Small intestine (tissue), 7 donors: ENCODE measurements around the gene C19orf81. TPM values are rescaled to one million over a fixed set of nuclear protein-coding genes. Genes with fewer than 3 reads are reported as not detected.

Source experiments
- DNase-seq, 2 donors: peaks; one replicate each; pipeline versions ENCODE4 v3.0.0 to v3.0.0-alpha.2; 2013
- FAIRE-seq: peaks from 2 replicates; lab custom pipeline; 2012; peaks lifted over from hg19 to GRCh38; lab: Jason Lieb, UNC
- H3K27ac ChIP-seq, 3 donors: one replicate each; pipeline ENCODE4 v1.5.1; 2013; ENCODE audit warnings: low read length in 2 of 3, mild to moderate bottlenecking in 2 of 3, control low read depth in 1 of 3, inconsistent platforms in 1 of 3, low read depth in 1 of 3, moderate library complexity in 1 of 3
- H3K27me3 ChIP-seq, 3 donors: one replicate each; pipeline ENCODE4 v1.6.1; 2013; ENCODE audit warnings: low read length in 3 of 3, inconsistent platforms in 1 of 3; ENCODE audit not compliant: control insufficient read depth in 3 of 3, insufficient read depth in 3 of 3
- H3K36me3 ChIP-seq, 3 donors: one replicate each; pipeline ENCODE4 v1.6.1; 2013; ENCODE audit warnings: low read length in 3 of 3, inconsistent platforms in 1 of 3, low read depth in 1 of 3, mild to moderate bottlenecking in 1 of 3, moderate library complexity in 1 of 3; ENCODE audit not compliant: control insufficient read depth in 3 of 3, insufficient read depth in 2 of 3
- H3K4me1 ChIP-seq, 3 donors: one replicate each; pipeline ENCODE4 v1.6.1; 2013; ENCODE audit warnings: low read length in 2 of 3, inconsistent platforms in 1 of 3, low read depth in 1 of 3, mild to moderate bottlenecking in 1 of 3, moderate library complexity in 1 of 3; ENCODE audit not compliant: control insufficient read depth in 3 of 3, insufficient read depth in 2 of 3
- H3K4me3 ChIP-seq, 3 donors: one replicate each; pipeline ENCODE4 v1.5.1; 2013; ENCODE audit warnings: low read length in 3 of 3, control low read depth in 1 of 3, inconsistent platforms in 1 of 3, low read depth in 1 of 3, mild to moderate bottlenecking in 1 of 3, moderate library complexity in 1 of 3
- H3K9me3 ChIP-seq, 2 donors: one replicate each; pipeline ENCODE4 v1.6.1; 2013; ENCODE audit warnings: low read depth in 1 of 2, low read length in 1 of 2; ENCODE audit not compliant: control insufficient read depth in 2 of 2, insufficient read depth in 1 of 2
- WGBS, 3 donors: extraction: QIAGEN DNeasy Blood & Tissue Kit; methylation state at CpG; one replicate each; pipeline ENCODE4 v1.1.7; 2013; 5-methylcytosine and 5-hydroxymethylcytosine counted together
- polyA plus RNA-seq, 4 donors: library from polyadenylated mRNA; stranded (reverse) in 3 of 4; unstranded in 1 of 4; fragments of 200-250 nt in 3 of 4; fragments of 120-200 nt in 1 of 4; gene quantifications; one replicate each; pipeline versions ENCODE4 v1.2.1 to v1.2.3, GENCODE V29; 2013
- donor health status: healthy with polysubstance abuse.
- donor health status: control.
- donor health status: control.
- donor health status: Bipolar disorder and iron deficiency.
- donor health status: healthy.

The C19orf81 gene
- polyA plus RNA-seq, 4 donors, result 0.19 TPM; not detected in 3

GRCh38 chr19:50626795-50627194 is 22.4 kb upstream of the C19orf81 start:
- DNase-seq (no peak), FAIRE-seq (no peak)
- H3K36me3 ChIP-seq, result no peaks in the 10 kb centered on the region
- peaks cover 0 to 3% (median 0%) of the 10 kb centered on the region in 3 donors for H3K27me3 ChIP-seq
- no peak overlapping the region for H3K4me3 ChIP-seq
- H3K9me3 ChIP-seq, result no peaks in the 10 kb centered on the region
- WGBS, 3 donors, result 63 to 73% (median 69%) methylated on average over 3 to 4 of the region's 4 CpGs
- H3K27ac ChIP-seq, result no peak overlapping the region
- H3K4me1 ChIP-seq, result no peaks in the 10 kb centered on the region

GRCh38 chr19:50628146-50628545 is 21.1 kb upstream of the C19orf81 start:
- DNase-seq, result no peak
- H3K36me3 ChIP-seq, result no peaks in the 10 kb centered on the region
- H3K27me3 ChIP-seq, result peaks cover 0 to 3% (median 0%) of the 10 kb centered on the region in 3 donors
- WGBS, 3 donors, result 83 to 87% (median 84%) methylated on average over 5 of the region's 5 CpGs
- H3K27ac ChIP-seq, result no peak overlapping the region
- no peaks in the 10 kb centered on the region for H3K9me3 ChIP-seq
- no peaks in the 10 kb centered on the region for H3K4me1 ChIP-seq
- FAIRE-seq, result no peak
- H3K4me3 ChIP-seq, result no peak overlapping the region

- WGBS, 3 donors, result 85 to 95% (median 94%) methylated on average over 7 of the region's 7 CpGs
- no peak for DNase-seq
- Histone ChIP-seq H3K9me3 (peaks cover 0 to 2% of the 10 kb centered on the region in 2 donors), H3K36me3 (no peaks in the 10 kb centered on the region), H3K27ac (no peak overlapping the region), H3K4me1 (no peaks in the 10 kb centered on the region), H3K27me3 (peaks cover 0 to 3% (median 1%) of the 10 kb centered on the region in 3 donors), H3K4me3 (no peak overlapping the region)
- FAIRE-seq, result no peak
These were observed 20.7 kb upstream of the C19orf81 start for GRCh38 chr19:50628551-50628950.

DNA sequence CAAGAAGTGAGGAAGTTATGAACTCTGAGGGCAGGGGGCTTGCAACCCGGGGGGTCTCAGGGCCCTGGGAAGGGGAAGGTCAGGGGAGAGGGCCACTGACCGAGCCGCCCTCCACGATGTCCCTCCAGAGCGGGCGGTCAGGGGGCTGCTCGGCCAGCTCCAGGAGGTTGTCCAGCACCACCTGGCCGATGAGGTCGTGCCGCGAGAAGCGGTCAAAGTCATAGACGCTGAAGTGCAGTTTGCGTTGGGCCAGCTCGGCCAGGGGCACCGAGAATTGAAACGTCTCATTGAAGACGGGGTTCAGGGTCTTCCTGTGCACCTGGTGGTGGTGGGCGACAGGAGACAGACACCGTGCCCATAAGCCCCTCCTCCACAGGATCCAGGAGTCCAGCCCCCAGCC is 20.1 kb upstream of the C19orf81 start:
- H3K4me1 ChIP-seq, result no peaks in the 10 kb centered on the region
- DNase-seq (no peak), FAIRE-seq (no peak)
- H3K27ac ChIP-seq, result no peak overlapping the region
- WGBS, 3 donors, result 76 to 83% (median 80%) methylated on average over 17 to 20 of the region's 20 CpGs
- H3K9me3 ChIP-seq, result peaks cover 2 to 7% of the 10 kb centered on the region in 2 donors
- H3K27me3 ChIP-seq, result peaks cover 0 to 3% (median 1%) of the 10 kb centered on the region in 3 donors
- H3K36me3 ChIP-seq, result no peaks in the 10 kb centered on the region
- no peak overlapping the region for H3K4me3 ChIP-seq

DNA sequence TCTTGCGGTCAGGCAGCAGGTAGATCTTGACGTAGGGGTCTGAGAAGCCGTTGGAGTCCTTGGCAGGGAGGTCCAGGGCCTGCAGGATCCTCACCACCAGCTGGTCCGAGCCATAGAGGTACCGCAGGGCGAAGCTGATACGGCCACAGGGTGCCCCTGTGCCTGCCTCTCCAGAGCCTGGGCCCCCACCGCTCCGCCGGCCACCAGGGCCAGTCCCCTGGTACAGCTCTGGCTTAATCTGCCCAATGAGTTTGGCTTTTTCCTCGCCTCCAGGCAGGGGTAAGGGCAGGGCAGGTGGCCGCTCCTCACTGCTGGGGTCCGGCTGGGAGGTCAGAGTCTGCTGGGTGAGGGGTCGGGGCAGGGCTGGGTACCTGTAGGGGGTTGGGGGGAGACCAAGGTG is 19.4 kb upstream of the C19orf81 start:
- Histone ChIP-seq H3K9me3 (peaks cover 4 to 13% of the 10 kb centered on the region in 2 donors), H3K27ac (no peak overlapping the region), H3K27me3 (peaks cover 0 to 4% (median 3%) of the 10 kb centered on the region in 3 donors), H3K4me1 (no peaks in the 10 kb centered on the region), H3K36me3 (no peaks in the 10 kb centered on the region), H3K4me3 (no peak overlapping the region)
- 70 to 75% (median 74%) methylated on average over 11 to 14 of the region's 14 CpGs for WGBS, 3 donors
- DNase-seq (no peak), FAIRE-seq (no peak)

DNA sequence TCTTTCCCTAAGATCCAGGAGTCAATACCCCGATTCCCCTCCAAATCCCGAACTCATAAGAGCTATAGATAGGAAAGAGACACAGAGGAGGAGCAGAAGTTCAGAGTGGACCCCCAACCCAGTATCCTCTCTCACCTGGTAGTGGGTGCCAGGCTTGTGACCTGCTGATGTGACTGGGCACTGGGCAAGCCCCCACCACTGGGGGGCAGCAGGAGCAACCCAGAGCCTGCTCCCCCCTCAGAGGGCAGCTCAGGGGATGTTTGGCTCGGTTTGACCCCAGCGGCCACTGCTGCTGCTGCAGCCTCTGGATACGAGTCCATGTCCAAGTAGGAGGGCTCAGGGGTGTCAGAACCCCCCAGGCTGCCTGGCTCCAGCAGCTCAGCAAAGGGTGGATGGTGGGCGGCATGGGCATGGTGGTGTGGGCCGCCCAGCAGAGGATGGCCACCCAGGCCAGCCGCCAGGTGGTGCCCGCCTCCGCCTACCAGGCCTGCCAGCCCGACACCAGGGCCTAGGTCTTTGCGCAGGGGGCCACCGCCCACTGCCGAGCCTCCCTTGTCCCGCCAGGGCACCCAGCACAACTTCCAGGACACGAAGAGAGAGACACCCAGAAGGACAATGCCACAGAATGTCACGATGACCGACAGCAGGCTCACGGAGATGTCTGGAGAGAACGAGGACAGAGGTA is 17.0 kb upstream of the C19orf81 start:
- Histone ChIP-seq H3K36me3 (no peaks in the 10 kb centered on the region), H3K27ac (no peak overlapping the region), H3K4me3 (no peak overlapping the region), H3K4me1 (no peaks in the 10 kb centered on the region), H3K9me3 (peaks cover 4 to 14% of the 10 kb centered on the region in 2 donors), H3K27me3 (peaks cover 0 to 9% (median 4%) of the 10 kb centered on the region in 3 donors)
- DNase-seq (no peak), FAIRE-seq (no peak)
- 75 to 80% (median 80%) methylated on average over 19 to 20 of the region's 20 CpGs for WGBS, 3 donors

GRCh38 chr19:50633359-50633758 is 15.9 kb upstream of the C19orf81 start:
- no peak for DNase-seq
- 77 to 83% (median 78%) methylated on average over 2 of the region's 2 CpGs for WGBS, 3 donors
- no peak overlapping the region for H3K4me3 ChIP-seq
- H3K36me3 ChIP-seq, result no peaks in the 10 kb centered on the region
- H3K4me1 ChIP-seq, result no peaks in the 10 kb centered on the region
- H3K9me3 ChIP-seq, result peaks cover 4 to 14% of the 10 kb centered on the region in 2 donors
- H3K27ac ChIP-seq, result no peak overlapping the region
- FAIRE-seq, result no peak
- H3K27me3 ChIP-seq, result peaks cover 0 to 14% (median 13%) of the 10 kb centered on the region in 3 donors

GRCh38 chr19:50633973-50634372 is 15.3 kb upstream of the C19orf81 start:
- 95% methylated on average over 2 of the region's 2 CpGs for WGBS, 3 donors
- no peak overlapping the region for H3K4me3 ChIP-seq
- H3K27ac ChIP-seq, result no peak overlapping the region
- no peak for FAIRE-seq
- no peak for DNase-seq
- peaks cover 0 to 19% (median 19%) of the 10 kb centered on the region in 3 donors for H3K27me3 ChIP-seq
- H3K4me1 ChIP-seq, result no peaks in the 10 kb centered on the region
- no peaks in the 10 kb centered on the region for H3K36me3 ChIP-seq
- H3K9me3 ChIP-seq, result peaks cover 4 to 14% of the 10 kb centered on the region in 2 donors
